Posterior cingulate gyrus (tissue), 11 donors: ENCODE results near the gene FAM25C.
A peak's percentile ranks its signal among the peaks of the same experiment; 100 is the strongest.
"Not testable (repeated sequence)": the region's sequence is repeated elsewhere in the genome, so short reads cannot be mapped to it uniquely, and the experiment has no call there.

Experiments
- DNase-seq, 10 donors: peaks; one replicate each; pipeline versions ENCODE4 v3.0.0 to v3.0.0-alpha.2; 2020 to 2021; ENCODE audit warnings: mixed read lengths in 3 of 10
- intact Hi-C: fragments of 100-400 bp; cut with DNase I; formaldehyde crosslinking; loops from one replicate; pipeline ENCODE4 v1.15.1; 2023

Gene FAM25C

DNA sequence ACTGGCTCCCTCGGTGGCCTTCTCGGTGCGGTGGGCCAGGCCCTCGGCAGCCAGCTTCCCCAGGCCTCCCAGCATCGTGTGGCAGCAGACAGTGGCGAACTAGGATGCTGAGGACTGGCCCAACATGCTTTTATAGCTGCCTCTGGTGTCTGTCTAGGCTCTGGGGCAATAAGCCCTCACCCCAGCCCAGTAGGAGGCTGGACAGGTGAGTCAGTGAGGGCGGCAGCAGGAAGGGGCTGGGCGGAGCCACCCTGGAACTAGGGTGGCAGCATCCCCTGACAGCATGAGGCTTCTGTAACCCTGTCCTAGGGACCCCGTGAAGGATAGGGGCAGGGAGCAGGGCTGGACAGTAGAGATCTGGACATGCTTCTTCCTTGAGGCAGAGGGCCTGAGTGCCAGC lies at the start of gene FAM25C:
TSS of gene FAM25C (minus strand) at position 101 of the 400 bp plus-strand sequence. CDS start at position 75, 26 bp downstream.
- DNase-seq, intact Hi-C loops: not testable (repeated sequence)

DNA sequence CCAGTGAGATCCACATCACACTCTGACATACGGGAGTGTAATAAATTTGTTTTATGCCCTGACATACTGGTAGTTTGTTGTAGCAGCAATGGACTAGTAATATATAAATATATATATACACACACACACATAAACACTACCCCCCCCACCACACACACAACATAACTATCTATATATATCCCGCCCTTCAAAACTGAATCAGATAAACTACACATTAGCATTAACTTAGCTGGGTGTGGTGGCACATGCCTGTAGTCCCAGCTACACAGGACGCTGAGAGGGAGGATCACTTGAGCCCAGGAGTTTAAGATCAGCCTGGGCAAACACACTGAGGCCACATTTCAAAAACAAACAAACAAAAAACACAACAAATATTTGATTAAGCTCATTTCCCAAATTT lies 45.0 kb upstream of the FAM25C start:
- DNase-seq, intact Hi-C loops: not testable (repeated sequence)

DNA sequence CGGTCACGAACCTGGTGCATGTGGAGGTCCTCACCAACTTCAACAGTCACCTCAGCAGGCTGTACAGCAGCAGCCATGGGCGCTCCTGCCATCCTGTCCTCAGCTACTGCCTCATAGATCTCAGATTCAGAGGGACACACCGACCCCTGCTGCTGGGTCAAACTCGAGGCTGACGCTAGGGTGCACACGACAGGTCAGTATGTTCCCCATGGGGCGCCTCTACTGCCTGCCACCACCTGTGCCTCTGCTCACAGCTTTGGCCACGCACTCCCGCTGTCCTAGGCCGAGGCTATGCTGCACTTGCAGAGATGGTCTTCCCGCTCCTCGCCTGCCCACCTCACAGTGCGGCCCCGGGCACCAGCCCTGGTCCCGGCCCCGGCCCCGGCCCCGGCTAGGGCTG lies 31.8 kb upstream of the FAM25C start:
- DNase-seq = peak in 3 of 10 donors; percentile 7 to 43 (median 24)
- intact Hi-C loops = not testable (repeated sequence)

DNA sequence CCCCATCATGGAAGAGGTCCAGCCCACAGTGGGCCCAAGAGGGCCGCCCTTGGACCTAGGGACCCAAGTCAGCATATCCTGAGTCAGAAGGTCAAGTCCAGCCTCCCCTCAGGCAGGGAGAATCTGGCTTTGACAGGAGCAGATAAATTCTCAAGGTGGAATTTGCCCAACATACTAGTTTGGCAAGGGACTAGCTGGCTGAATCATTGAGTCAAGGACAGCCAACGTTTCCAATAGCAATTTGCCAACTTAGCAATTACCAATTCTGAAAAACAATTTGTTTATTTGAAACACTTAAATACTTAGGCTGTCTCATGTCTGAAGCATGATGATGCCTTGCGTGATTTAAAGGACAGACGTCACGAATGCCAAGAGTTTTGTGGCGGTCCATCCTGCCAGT lies 2.7 kb upstream of the FAM25C start:
- DNase-seq, intact Hi-C loops: not testable (repeated sequence)

DNA sequence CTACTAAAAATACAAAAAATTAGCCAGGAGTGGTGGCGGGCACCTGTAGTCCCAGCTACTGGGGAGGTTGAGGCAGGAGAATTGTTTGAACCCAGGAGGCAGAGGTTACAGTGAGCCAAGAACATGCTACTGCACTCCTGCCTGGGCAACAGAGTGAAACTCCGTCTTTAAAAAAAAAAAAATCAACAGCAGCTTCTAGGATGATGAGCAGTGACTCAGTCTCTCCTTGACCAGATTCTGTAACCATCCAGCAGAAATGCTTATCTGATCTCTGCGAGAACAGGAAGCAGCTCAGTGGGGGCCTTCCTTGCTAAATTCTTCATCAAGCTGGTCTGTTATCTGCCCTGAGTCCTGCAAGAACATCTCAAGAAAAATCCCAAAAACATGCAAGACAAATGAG lies 5.5 kb downstream of the FAM25C start:
- DNase-seq, intact Hi-C loops: not testable (repeated sequence)

DNA sequence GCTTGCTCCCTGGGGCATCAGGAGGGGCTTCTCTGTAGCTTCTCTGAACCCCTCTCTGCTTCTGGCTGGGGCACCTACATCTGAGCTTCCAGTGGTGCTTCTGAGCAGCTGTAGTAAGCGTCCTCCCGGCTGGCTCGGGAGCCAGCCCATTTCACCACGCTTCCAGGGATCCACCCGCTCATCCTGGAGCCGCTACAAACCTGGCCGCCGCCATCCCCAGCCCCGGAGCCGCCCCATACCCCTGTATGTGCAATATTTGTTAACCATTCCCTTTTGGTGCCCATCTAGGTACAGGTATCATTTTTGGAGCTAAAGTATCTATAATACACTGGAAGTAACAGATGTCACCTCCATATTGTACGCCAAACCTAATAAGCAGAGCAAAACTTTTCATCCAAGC lies 7.0 kb downstream of the FAM25C start:
- intact Hi-C loops = not testable (repeated sequence)
- peak in 2 of 10 donors; percentile 49 to 55 for DNase-seq

DNA sequence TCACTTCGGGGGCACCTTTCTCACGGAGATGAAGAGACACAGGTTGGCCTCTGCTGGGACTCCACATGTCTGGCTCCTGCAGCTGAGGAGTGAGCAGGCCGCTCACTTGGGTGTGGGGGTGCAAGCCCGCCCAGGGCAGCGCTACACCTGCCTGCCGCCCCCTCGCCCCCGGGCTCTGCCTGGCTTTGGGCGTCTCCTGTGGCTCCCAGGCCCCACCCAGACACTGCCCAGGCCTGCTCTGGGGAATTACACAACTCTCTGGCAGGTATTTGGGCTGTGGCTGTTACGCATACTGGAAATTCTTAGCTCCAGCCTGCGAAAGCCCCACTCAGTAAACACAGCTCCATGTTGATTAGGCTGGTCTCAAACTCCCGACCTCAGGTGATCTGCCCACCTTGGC lies 7.9 kb downstream of the FAM25C start:
- intact Hi-C loops = not testable (repeated sequence)
- peak in 1 of 10 donors; percentile 77 for DNase-seq

DNA sequence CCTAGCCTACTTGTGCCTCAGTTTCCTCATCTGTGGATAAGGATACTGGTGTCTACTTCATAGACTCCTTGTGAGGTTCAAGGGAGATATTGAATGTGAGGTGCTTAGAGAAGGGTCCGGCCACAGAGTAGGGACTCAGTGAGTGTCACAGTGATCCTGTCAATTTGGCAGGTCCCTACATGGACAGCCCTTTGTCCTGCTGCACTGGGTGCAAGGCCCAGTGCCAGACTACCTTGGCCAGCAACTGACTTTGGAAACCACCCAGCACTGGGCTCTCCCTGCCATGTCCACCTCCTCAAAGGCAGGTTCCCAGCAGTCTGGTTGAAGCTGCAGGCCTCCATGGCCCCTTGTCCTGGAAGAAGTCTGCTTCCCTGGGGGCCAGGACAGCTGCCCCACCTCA lies 9.5 kb downstream of the FAM25C start:
- intact Hi-C loops, DNase-seq: not testable (repeated sequence)

DNA sequence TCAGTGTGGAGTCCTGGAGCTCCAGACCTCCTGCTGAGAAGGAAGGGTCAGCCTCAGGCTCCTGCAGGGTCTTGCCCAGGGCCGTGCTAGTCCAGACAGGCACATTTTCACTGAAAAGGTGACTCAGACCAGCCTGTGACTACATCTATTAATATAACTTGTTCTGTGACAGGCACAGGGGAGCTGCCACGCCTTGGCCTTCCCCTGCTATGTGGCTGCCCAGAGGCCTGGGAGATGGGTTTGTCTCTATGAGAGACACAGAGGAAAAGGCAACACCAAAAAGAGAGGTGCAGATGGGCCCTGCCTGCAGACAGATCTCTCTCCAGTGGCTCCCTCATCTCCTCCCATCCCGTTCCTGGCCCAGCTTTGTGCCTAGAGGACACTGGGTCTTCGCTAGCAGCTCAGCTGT lies 10.0 kb downstream of the FAM25C start:
- peak in 1 of 10 donors; percentile 75 for DNase-seq
- intact Hi-C loops = not testable (repeated sequence)

DNA sequence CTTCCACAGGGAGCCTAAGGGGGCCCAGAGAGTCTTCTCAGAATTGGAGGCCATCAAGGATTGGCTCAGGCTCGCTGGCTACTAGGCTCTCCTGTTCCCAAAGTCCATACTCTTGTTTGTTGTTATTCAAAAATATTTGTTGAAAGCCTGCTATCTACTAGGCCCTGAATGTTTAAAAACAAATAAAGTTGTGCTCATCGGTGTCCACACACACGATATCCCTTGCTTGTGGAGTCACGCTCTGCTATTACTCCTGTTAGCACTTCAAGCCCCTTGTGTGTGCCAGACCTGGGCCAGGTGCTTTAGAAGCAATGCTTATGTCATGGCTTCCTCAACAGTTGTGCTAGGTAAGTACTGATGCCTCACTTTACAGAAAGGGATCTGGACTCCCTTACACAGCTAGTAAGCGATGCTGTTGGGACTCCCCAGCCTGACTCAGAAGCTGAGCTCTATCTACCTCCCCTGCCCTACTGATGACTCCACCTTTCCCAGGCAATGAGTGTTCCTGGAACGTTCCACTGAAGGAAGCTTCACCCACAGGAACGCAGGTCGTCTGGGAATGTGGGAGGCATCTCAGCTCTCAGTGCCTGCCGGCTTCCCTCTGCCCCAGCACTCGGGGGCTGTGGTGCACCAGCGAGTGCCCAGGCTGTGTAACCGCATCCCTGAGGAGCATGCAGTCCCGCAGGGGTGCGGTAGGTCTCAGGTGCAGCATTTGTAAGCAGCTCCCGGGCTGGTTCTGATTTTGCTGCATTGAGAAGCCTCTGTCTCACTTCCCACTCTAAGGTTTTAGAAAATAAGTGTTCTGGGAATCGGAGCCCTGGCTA lies 10.7 kb downstream of the FAM25C start:
- DNase-seq = peak in 1 of 10 donors; percentile 74
- intact Hi-C loops = not testable (repeated sequence)

DNA sequence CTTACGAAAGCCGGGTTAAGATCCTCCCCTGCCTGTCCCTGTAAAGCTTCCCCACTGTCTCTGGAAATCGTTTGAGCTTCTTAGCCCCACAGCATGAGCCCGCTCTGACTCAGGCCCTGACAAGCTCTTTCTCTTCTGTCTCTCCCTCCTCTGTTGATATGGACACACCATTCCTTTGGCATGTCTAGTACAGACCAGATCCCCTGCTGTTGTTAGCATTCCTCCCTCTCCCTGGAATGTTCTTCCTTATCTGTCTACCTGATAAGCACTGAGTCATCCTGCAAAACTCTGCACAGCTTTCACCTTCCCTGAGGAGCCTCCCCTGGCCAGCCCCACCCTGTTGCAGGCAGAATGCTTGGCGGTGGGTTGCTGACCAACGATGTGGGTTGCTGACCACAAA lies 11.6 kb downstream of the FAM25C start:
- DNase-seq, intact Hi-C loops: not testable (repeated sequence)

DNA sequence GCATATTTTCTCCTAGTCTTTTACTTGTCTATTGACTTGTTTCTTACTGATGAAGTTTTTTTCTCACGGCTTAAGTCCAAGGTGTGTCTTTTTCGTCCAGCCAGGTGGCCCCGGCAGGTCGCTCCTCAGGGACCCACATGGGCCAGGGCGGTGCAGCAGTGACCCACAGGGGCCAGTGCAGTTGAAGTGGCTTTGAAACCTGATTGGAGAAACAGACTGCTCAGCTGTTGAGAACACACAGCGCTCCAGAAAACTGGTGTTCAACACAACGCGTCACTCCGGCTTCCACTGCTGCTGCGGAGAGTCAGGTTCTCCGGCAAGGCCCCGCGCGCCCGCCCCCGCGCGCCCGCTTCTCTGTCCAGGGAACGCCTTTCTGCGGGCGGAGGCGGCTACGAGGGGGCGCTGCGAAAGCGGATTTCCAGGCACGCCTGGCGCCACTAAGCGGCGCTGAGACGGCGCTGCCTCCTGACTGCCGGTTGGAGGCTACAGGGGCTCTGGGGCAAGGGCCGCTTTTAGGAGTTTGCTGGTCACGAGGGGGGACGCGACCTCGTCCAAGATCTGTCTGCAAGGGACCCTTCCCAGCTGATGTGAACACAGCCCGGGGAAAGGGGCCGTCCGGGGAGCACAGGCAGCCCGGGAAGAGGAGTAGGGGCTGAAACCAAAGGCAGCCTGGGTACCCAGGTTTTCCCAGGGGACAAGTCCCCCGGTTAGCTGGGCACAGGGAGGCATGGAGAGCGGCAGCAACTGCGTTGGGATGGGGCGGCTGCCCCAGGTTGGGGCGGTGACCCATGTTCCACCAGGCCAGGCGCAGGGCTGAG lies 13.0 kb downstream of the FAM25C start:
- peak in 1 of 10 donors; percentile 80 for DNase-seq
- intact Hi-C loops = not testable (repeated sequence)

DNA sequence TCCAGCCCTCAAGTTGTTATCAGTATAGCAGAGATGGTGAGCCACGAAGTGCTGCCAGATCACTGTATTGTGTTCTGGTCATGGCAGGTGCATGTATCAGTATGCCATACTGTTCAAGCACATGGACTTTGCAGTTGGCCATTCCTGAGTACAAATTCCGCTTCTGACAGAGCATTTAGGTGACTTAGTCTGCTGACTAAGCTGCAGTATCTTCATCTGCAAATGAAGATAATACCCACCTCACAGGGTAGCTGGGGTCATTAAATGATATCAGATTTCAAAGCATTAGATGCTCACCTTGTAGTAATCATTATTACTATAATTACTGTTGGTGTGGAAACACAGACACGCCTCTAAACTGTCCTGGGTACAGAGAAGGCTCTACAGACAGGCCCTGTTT lies 24.2 kb downstream of the FAM25C start:
- intact Hi-C loops, DNase-seq: not testable (repeated sequence)

DNA sequence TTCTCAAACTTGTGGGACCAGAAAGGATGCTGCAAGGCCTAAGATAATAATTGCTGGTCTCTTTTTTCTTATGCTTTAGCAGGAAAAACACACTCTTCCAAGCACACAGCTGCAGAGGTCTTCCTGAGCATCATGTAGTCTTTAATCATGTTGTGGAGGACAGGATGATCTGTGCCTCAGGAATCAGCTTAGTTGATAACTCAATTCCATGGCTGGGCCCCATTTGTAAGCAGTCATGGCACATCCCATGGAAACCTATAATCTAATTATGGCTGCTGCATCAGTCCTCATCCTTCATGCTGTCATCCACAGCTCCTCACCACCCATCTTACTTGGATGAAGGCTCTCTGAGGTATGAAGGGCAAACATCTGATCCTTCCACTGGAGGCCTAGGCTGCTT lies 26.5 kb downstream of the FAM25C start:
- DNase-seq, intact Hi-C loops: not testable (repeated sequence)

DNA sequence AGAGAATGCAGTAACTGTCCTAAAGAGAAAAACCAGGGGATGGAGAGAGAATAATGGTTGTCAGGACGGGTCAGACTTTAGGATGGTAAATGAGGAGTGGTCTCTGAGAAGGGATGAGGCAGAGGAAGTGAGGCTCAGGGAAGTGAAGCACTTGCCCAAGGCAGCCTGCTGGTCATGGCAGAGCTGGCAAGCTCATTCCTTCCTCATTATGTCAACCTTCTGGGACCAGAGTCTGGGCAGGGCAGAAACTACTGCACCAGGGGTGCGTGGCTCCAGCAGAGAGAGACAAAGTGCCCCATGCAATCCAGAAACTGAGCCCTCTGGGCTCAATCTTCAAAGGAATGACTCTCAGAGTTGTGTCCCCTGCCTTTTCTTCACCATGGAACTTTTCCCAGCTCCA lies 27.5 kb downstream of the FAM25C start:
- intact Hi-C loops = not testable (repeated sequence)
- peak in 1 of 10 donors; percentile 14 for DNase-seq

DNA sequence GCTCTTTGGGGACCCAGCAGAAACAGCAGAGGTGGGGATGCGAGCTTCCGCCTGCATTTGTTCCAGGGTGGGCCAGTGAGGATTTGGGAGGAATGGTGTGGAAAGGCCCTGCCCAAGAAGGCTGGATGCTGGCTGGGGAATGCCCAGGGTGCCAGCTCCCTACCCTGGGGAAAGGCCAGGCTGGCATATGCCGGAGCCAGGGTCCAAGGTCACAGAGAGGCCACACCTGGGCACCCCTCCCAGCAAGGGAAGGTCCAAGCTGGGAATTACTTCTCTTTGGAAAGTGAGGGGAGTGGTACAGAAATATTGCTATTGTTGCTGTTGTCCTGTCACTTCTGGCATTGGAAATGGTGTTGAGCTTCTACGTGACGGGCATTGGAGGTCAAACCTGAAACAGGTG lies 28.0 kb downstream of the FAM25C start:
- intact Hi-C loops, DNase-seq: not testable (repeated sequence)

DNA sequence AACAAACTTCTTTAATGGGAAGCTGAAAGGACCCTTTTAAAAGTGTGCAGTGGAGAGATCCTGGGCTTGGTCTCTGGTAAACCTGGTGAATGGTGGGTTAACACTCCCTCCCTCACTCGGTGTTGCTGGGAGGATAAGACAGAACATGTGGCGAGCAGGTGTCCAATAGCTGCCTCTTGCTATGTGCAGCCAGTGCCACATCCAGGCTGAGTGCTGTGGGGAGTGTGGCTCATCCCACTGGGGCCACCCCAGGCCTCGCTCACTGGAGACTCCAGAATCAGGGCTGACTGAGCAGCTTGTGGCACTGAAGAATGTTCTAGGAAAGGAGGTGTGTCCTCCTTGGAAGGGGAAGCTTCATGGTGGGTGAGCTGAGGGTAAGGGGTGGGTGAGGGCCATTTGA lies 29.5 kb downstream of the FAM25C start:
- peak in 2 of 10 donors; percentile 7 to 55 for DNase-seq
- intact Hi-C loops = not testable (repeated sequence)

DNA sequence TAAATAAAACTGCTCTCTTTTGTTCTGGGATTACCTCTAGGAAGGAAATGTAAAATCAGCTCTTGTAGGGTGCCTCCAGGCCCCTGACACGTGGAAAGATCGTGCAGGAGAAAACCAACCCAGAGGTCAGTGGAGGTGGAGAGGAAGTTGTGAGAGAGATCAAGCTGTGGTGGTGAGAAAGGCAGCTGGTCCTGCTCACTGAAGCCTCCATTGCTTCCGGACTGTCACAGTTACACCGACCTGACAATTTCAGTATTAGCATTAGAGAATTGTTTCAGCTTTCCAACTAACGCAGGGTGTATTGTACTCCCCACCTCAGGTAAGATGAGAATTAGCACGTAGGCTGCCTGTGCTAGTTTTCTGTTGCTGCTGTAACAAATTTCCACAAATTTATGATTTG lies 30.6 kb downstream of the FAM25C start:
- DNase-seq, intact Hi-C loops: not testable (repeated sequence)

DNA sequence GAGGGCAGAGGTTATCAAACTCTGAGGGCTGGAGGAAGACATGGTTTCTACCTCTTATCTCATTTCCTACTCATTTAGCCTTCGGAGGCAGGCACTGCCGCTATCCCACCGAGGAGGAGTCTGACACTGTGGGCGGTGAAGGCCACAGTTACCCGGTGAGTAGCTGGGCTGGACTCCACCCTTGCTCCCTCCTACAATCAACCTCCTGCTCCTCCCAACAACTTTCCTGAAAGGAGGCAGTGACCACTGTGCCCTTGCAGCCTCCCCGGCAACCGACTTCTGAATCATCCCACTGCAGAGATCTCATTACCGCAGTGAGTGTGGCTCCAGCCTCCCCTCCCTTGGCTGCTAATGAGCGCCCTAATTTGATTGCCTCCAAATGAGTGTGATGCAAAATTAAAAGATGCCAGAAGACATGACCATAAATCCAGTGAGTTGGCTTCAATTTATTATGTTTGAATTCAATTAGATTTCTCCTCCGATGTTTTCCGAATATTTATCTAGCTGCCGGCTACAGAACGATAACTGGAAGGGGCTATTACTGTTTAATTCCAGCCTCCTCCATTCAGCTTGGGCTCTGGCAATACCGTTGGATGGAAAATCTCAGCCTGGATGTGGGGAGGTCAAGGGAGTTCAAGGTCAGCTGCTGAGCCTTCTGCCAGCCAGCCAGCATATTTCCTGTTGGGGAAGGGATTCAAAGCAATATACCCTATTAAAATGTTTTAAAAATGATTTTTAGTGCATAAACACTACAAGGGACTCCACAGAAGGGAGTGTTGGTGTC lies 35.1 kb downstream of the FAM25C start:
- DNase-seq, intact Hi-C loops: not testable (repeated sequence)

DNA sequence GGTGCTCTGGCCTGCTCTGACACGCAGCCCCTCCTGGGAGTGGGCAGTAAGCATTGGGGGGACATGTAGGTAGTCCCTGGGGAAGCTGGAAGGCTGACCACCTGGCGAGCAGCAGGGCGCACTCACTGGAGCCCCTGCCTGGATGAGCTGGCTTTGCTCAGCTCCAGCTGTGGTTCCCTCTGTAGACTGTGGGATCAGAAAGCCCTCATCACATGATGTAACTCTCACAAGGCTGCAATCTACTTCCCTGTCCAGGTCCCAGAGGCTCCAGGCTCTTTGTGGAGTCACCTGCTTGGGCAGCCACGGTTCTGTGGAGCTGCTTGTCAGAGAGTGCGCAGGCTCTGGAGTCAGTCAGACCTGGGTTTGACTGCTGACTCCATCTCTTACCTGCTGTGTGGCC lies 36.8 kb downstream of the FAM25C start:
- DNase-seq, intact Hi-C loops: not testable (repeated sequence)
